ENCODE data around the gene MAGI1. TPM values are rescaled to one million over a fixed set of nuclear protein-coding genes. Genes with fewer than 3 reads are reported as not detected.
A peak's percentile ranks its signal among the peaks of the same experiment; 100 is the strongest.

The MAGI1 gene
- polyA plus RNA-seq, 1 donor, result 14.9 TPM

- no peak for DNase-seq
Measured at GRCh38 chr3:65445573-65446169, 593.0 kb downstream of the MAGI1 start.

GRCh38 chr3:65444447-65444815, 594.3 kb downstream of the MAGI1 start:
- no peak for DNase-seq

GRCh38 chr3:65443739-65444446, 594.8 kb downstream of the MAGI1 start:
- DNase-seq, result no peak

GRCh38 chr3:65439641-65440284, 599.0 kb downstream of the MAGI1 start:
- DNase-seq, result peak; percentile 68

- no peak for DNase-seq
Measured at GRCh38 chr3:65438612-65439011, 600.1 kb downstream of the MAGI1 start.

GRCh38 chr3:65438096-65438495, 600.6 kb downstream of the MAGI1 start:
- DNase-seq, result no peak

- no peak for DNase-seq
Measured at GRCh38 chr3:65436580-65436979, 602.1 kb downstream of the MAGI1 start.

- DNase-seq, result no peak
Measured at GRCh38 chr3:65433480-65433879, 605.2 kb downstream of the MAGI1 start.

- no peak for DNase-seq
Measured at GRCh38 chr3:65432388-65433003, 606.2 kb downstream of the MAGI1 start.

- no peak for DNase-seq
Measured at GRCh38 chr3:65425880-65426279, 612.8 kb downstream of the MAGI1 start.

GRCh38 chr3:65422154-65422553, 616.6 kb downstream of the MAGI1 start:
- no peak for DNase-seq

- DNase-seq, result no peak
Measured at GRCh38 chr3:65419233-65419632, 619.5 kb downstream of the MAGI1 start.

- DNase-seq, result no peak
Measured at GRCh38 chr3:65413891-65414290, 624.8 kb downstream of the MAGI1 start.

GRCh38 chr3:65412588-65412987, 626.1 kb downstream of the MAGI1 start:
- peak; percentile 32 for DNase-seq

GRCh38 chr3:65411367-65411766, 627.4 kb downstream of the MAGI1 start:
- no peak for DNase-seq

GRCh38 chr3:65409176-65409569, 629.5 kb downstream of the MAGI1 start:
- DNase-seq, result no peak

- no peak for DNase-seq
Measured at GRCh38 chr3:65408531-65409175, 630.1 kb downstream of the MAGI1 start.

- DNase-seq, result no peak
Measured at GRCh38 chr3:65406470-65406869, 632.2 kb downstream of the MAGI1 start.

GRCh38 chr3:65402597-65402996, 636.1 kb downstream of the MAGI1 start:
- no peak for DNase-seq

GRCh38 chr3:65401359-65402305, 637.1 kb downstream of the MAGI1 start:
- peak; percentile 37 for DNase-seq

- DNase-seq, result no peak
Measured at GRCh38 chr3:65400899-65401298, 637.8 kb downstream of the MAGI1 start.

- no peak for DNase-seq
Measured at GRCh38 chr3:65398953-65399352, 639.8 kb downstream of the MAGI1 start.

Data from hindlimb muscle (tissue), 1 donor.